CD1c-positive myeloid dendritic cell (primary cell): Measurements from ENCODE around the gene NUDT14.

Experiments used
- DNase-seq: peaks from one replicate; pipeline ENCODE4 v3.0.0-alpha.2; 2016; ENCODE audit errors: extremely low spot score

The NUDT14 gene

GRCh38 chr14:105135700-105136395, 45.3 kb downstream of the NUDT14 start:
- DNase-seq: no peak

- DNase-seq: no peak
These were observed 48.0 kb downstream of the NUDT14 start for GRCh38 chr14:105132921-105133654.

- no peak for DNase-seq
These were observed 49.9 kb downstream of the NUDT14 start for GRCh38 chr14:105131241-105131640.

GRCh38 chr14:105128059-105128458, 53.1 kb downstream of the NUDT14 start:
- DNase-seq: no peak

- DNase-seq: no peak
These were observed 54.2 kb downstream of the NUDT14 start for GRCh38 chr14:105126981-105127329.

- no peak for DNase-seq
These were observed 54.8 kb downstream of the NUDT14 start for GRCh38 chr14:105126126-105126980.

GRCh38 chr14:105124823-105125222, 56.3 kb downstream of the NUDT14 start:
- no peak for DNase-seq

- DNase-seq: no peak
These were observed 56.9 kb downstream of the NUDT14 start for GRCh38 chr14:105123981-105124765.

- no peak for DNase-seq
These were observed 57.9 kb downstream of the NUDT14 start for GRCh38 chr14:105123064-105123665.
